Measurements from ENCODE around the gene SMIM15.
A peak's percentile ranks its signal among the peaks of the same experiment; 100 is the strongest.

SMIM15 gene

DNA sequence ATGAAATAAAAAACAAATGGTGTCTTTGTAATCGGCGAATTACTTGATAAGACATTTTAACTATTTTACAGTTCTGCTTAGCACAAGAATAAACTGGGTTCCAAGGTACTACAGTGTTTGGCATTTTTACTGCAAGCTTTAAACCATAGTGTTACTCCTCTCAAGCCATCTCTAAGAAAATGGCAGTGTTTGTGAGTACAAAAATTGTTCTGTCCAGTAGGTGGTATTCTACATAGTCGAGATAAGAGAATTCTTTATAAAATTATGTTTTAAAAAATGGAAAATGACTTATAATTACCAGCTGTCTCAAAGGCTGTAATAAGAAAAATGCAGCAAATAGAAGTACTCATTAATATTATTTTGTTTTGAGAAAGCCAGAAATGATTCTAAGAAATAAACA lies 3.2 kb downstream of the SMIM15 start:
- DNase-seq = no peak

DNA sequence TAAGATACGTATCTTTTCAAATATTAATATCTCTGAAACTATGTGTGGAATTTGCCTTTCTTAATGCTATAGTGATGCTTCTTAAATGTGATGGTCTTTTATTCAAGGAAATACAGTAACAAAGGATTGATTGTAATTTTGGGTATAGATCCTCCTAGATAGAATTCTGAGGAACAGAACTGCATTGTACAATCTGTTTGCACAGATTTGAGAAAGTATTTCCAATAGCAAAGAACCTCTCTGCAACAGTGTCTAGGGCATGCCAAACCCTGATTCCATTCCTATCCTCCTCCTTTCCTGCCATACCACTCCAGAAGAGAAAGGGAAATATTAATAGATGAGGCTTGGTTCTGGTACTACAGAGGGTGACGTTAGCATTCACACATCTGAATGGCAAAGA lies 10.4 kb downstream of the SMIM15 start:
- DNase-seq = no peak

DNA sequence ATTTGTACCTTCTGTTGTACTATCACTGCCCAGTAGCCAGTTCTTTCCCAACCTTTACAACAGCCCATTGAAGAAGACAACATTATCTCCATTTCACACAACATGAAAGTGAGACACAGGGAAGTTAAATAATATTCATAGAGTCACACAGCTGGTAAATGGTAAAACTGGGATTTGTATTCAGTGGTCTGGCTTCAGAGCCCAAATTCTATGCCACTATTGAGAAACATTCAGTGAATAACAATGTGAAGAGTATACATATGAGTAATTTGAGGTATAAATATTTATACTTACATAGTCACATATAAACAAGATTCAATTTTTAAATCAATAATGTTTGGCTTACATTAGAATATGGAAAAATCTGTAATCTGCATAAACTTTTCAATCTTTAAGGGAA lies 13.8 kb downstream of the SMIM15 start:
- DNase-seq = no peak

DNA sequence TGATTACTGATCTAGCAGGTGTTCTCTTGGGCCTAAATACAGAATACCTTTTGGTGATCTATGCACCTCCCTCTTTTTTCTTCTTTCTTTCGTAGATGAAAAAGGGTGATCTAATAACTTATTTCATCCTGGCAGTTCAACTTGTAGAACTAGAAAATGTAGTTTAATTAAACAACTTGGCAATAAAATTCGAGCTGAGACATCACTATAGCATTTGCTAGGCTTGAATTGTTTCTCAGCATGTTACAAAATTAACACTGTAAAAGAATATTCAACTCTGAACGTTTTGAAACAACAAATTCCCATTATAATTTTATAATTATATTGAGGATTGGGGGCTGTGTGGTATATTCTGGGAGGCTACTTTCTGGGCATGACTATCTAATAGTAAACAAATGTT lies 19.5 kb downstream of the SMIM15 start:
- DNase-seq = no peak

DNA sequence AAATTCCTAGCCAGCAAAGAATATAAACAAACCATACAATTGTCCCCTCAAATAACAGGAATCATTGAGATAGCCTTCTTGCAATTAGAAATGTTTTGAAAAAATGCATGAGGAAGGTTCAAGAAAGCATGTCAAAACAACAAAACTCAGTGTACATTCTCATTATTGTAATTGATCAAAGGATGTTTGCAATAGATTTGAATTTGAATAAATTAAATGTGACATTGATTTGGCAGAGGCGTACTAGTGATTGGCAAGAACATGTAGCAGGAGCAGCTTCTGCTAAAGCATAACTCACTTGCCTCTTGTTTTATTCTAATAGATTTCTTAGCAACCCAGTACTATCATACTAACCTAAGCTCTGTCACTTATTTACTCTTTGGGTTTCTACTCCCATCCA lies 19.9 kb downstream of the SMIM15 start:
- no peak for DNase-seq

DNA sequence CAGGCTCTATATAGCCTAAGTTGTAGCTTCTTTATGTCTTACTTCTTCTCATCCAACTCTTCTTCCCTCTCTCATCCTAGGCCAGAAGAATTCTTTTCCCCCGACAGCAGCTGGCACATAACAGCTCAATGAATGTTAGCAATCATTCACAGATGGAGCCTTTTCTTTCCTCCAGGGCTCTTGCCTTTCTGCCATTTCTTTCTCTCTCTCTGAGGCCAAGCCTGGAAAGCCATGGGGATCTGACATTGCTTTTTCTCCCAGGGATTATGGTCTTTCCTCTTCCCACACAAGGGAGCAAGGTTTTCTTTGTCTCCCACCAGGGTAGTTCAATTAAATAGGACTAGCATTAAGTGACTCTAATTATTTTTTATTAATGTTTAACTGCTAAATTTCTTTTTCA lies 20.5 kb downstream of the SMIM15 start:
- DNase-seq = no peak

DNA sequence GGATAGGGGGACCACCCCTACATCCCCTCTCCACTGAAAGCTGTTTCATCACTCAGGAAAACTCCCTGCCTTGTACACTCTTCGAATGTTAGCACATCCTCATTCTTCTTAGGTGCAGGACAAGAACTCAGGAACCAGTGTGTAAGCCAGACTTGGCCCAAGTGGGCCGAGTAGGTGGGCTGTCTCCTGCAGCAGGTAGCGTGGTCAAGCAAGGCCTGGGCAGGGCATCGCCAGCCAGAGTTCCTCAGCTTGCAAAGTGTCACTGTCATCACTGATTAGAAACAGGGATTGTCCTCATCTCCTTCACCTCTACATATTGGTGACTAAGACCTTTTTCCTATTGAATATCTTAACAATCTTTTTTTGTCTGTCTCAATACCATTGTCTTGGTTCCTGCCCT lies 22.3 kb downstream of the SMIM15 start:
- no peak for DNase-seq

DNA sequence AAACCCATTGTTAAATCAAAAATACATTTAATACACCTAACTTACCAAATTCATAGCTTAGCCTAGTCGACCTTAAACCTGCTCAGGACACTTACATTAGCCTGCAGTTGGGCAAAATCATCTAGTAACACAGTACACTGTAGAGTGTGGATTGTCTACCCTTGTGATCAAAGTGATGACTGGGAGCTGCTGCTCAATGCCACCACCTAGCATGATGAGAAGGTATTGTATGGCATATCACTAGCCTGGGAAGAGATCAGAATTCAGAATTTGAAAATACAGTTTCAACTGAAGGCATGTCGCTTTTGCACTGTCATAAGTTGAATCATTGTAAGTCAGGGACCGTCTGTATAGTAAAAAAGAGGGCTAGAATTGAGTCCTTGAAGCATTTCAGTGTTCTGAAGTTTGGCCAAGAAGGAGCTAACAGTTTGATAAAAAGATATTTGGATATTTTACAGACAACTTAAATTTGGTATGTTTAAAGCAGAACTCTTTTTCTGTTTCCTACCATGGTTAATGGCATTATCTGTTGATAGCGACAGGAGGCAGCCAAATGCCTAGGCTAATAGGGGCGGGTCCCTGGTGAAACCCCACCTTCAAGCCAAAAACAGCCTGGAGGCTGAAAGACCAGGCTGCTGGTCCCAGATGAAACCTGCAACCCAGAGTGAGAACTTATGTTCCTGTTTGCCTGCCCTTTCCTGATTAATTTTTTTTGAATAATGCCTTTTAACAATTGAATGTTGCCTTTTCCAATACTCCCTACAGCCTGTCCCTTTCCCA lies 23.0 kb downstream of the SMIM15 start:
- DNase-seq = peak; percentile 5

DNA sequence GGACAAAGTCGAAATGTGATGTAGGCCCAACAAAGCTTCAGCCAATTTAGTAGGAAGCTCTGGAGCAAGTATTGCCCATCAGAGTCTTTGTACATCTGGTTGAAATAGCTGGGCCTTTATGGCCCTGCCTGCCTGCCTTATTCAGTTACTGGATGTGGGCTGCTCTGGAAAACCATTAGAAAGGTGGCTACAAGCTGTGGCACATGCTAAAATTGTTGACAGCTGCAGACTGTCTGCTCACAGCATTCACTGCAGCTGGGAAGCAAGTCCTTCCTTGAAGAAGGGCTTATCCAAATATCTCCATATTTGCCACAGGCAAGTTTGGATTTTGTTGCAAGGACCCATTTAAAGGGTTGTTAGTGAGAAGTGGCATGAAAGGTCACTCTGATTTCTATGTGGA lies 24.4 kb downstream of the SMIM15 start:
- DNase-seq = no peak

DNA sequence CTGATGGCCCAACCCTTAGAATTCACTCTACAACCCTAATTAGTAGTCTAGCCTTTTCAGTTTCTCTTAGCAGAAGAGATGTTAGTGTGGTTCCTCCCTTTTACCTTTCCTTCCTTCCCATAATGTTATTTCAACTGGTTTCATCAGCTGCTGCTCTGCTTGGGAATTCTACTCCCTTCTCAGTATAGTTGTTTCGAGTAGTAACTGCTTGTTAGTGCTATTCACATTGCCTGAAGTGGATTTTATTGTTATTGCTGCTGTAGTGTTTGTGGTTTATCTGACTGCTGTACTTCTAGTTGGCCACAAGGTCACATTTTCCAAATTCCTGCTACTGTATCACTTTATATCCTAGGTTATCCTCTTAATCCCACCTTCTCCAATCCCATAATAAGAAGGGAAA lies 29.7 kb downstream of the SMIM15 start:
- no peak for DNase-seq

DNA sequence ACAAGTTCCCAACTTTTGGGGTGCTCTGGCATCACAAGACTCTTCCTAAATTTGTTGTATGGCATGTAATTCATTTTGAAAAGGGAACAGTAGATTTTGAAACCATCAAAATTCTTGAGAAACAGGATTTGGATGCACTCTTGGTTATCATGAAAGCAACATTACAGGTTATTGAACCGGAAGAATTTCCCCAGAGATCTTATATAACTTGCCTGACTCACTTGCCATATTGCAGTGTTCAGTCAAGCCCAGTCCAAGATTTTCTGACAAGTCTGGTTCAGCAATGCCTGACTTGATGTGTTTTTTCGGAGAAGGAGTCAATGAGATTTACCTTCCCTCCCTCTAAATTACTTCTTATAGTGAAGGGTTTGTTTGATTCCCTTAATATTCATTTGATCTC lies 32.0 kb downstream of the SMIM15 start:
- no peak for DNase-seq

DNA sequence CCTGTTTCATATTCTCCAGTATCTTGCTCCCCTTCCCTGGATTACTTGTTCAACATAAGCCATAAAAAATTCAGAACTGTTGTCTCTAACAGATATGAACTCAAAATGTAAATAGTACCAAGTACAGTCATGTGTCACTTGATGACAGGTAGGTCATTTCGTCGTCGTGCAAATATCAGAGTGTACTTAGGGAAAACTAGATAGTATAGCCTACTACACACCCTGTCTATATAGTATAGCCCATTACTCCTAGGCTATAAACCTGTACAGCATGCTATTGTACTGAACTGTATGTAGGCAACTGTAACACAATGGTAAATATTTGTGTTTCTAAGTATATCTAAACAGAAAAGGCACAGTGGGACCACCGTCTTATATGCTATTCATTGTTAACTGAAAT lies 39.1 kb downstream of the SMIM15 start:
- no peak for DNase-seq

DNA sequence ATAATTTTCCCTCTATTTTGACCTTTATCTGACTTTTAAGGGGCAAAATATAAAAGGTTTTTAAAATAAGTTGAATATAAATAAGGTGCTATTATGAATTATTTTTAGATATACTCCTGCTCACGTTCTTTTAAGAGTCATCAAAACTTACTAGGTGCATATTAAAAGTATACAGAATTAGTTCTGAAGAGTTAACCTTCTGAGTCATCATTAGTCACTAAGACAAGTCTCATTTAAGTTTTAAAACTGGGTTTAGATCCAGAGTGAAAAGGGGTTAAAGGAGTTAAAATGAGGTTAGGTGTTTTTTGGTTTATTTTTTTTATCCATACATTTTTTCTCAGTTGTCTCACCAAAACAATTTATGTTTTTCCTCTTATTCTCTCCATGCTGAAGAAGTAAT lies 41.7 kb downstream of the SMIM15 start:
- no peak for DNase-seq

DNA sequence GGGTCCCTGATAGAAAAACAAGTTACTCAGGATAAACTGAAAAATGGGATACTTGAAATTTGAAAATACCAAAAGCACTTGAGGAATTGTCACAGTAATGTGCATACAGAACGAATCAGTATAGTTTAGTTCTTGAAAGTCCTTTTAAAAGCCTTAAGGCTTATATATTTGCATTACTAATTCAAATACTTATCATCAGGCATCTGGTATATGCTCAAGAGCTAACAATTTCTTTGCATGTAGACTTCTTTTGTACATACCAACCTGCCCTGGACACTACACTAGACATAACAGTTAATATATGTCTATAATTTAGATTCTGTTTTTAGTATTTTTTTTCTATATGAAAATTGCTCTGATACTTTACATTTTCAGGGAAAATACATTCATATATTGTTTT lies 43.2 kb downstream of the SMIM15 start:
- no peak for DNase-seq

DNA sequence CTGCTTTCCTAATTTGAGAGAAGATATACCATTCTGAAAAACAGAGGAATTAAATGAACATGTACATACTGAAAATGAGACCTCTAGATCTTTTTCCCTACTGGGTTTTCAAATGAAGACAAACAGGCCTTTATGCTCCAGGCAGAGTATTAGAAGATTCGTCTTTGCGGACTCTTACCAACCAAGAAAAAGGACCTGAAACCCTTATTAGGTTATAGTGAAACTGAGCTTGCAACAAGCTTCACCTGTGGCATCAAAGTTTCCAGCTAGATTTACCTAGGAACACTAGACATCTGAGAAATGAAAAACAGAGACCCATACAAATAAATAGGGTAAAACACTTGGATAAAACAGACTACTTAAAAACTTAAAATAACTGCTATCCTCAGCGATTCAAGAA lies 46.3 kb downstream of the SMIM15 start:
- no peak for DNase-seq

DNA sequence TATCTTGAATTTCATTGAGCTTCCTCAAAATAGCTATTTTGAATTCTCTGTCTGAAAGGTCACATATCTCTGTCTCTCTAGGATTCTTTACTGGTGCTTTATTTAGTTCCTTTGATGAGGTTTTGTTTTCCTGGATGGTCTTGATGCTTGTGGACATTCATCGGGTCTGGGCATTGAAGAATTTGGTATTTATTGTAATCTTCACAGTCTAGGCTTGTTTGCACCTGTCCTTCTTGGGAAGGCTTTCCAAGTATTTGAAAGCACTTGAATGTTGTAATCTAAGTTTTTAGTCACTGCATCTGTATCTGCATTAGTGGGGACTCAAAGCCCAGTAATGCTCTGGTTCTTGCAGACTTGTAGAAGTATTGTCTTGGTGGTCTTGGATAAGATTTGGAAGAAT lies 47.8 kb downstream of the SMIM15 start:
- no peak for DNase-seq
